GM23338 (cell line): Measurements from ENCODE around the gene DPF3. TPM values are rescaled to one million over a fixed set of nuclear protein-coding genes. Genes with fewer than 3 reads are reported as not detected.
A peak's percentile ranks its signal among the peaks of the same experiment; 100 is the strongest.

Experiments
- ATAC-seq: fragments of 200-7000 bp; cut with Tn5 transposase; 3 replicates; pipeline ENCODE4 v1.9.1; 2020
- DNase-seq: peaks from one replicate; pipeline ENCODE4 v3.0.0-alpha.2; 2015; ENCODE audit warnings: low spot score
- H2AFZ ChIP-seq: fragments of 200-600 bp; sonication (generic); 2 replicates; pipeline ENCODE4 v1.8.0; 2016; ENCODE audit warnings: antibody characterized with exemption, mild to moderate bottlenecking, moderate library complexity
- H3F3A ChIP-seq: fragments of 200-600 bp; sonication (generic); replicated peaks from 2 replicates; pipeline ENCODE4 v1.8.0; 2017; ENCODE audit warnings: antibody characterized with exemption, mixed run types, low read depth
- H3K27ac ChIP-seq: fragments of 200-600 bp; sonication (generic); 2 replicates; pipeline ENCODE4 v1.6.1; 2016; ENCODE audit warnings: low read depth
- H3K27me3 ChIP-seq: fragments of 200-600 bp; sonication (generic); 2 replicates; pipeline ENCODE4 v1.8.0; 2016; ENCODE audit warnings: mild to moderate bottlenecking, mixed run types, moderate library complexity; ENCODE audit not compliant: insufficient read depth
- H3K36me3 ChIP-seq: fragments of 200-600 bp; sonication (generic); 2 replicates; pipeline ENCODE4 v1.8.0; 2016; ENCODE audit warnings: mild to moderate bottlenecking; ENCODE audit not compliant: insufficient read depth
- H3K4me1 ChIP-seq: fragments of 200-600 bp; sonication (generic); 2 replicates; pipeline ENCODE4 v1.8.0; 2016; ENCODE audit warnings: mild to moderate bottlenecking, moderate library complexity; ENCODE audit not compliant: insufficient read depth
- H3K4me2 ChIP-seq: fragments of 200-600 bp; sonication (generic); 2 replicates; pipeline ENCODE4 v1.7.1; 2017; ENCODE audit warnings: mixed run types
- H3K4me3 ChIP-seq: fragments of 200-600 bp; sonication (generic); 2 replicates; pipeline ENCODE4 v1.6.1; 2016; ENCODE audit warnings: mixed run types
- H3K79me2 ChIP-seq: fragments of 200-600 bp; sonication (generic); replicated peaks from 2 replicates; pipeline ENCODE4 v1.8.0; 2017; ENCODE audit warnings: mild to moderate bottlenecking; ENCODE audit not compliant: insufficient read depth
- H3K9me2 ChIP-seq: fragments of 200-600 bp; sonication (generic); 2 replicates; pipeline ENCODE4 v1.8.0; 2017; ENCODE audit not compliant: insufficient read depth
- H4K20me1 ChIP-seq: fragments of 200-600 bp; sonication (generic); replicated peaks from 2 replicates; pipeline ENCODE4 v1.8.0; 2017; ENCODE audit warnings: mild to moderate bottlenecking; ENCODE audit not compliant: insufficient read depth
- H3K27ac Mint-ChIP-seq: 2 replicates; pipeline ENCODE4 v1.8.0; 2020; ENCODE audit warnings: inconsistent platforms, mild to moderate bottlenecking, moderate library complexity, mixed read lengths
- H3K27me3 Mint-ChIP-seq: 3 replicates; pipeline ENCODE4 v1.8.0; 2022; ENCODE audit warnings: low read depth, mild to moderate bottlenecking, moderate library complexity, mixed read lengths, inconsistent platforms; ENCODE audit not compliant: insufficient read depth, poor library complexity
- H3K36me3 Mint-ChIP-seq: 3 replicates; pipeline ENCODE4 v1.8.0; 2021; ENCODE audit warnings: low read depth, mild to moderate bottlenecking, inconsistent platforms, moderate library complexity, mixed read lengths
- H3K4me1 Mint-ChIP-seq: 3 replicates; pipeline ENCODE4 v1.8.0; 2020; ENCODE audit warnings: mild to moderate bottlenecking, inconsistent platforms, mixed read lengths
- H3K4me3 Mint-ChIP-seq: 3 replicates; pipeline ENCODE4 v1.8.0; 2021; ENCODE audit warnings: moderate library complexity, mild to moderate bottlenecking, inconsistent platforms, mixed read lengths
- H3K9me3 Mint-ChIP-seq: 3 replicates; pipeline ENCODE4 v1.8.0; 2020; ENCODE audit warnings: moderate library complexity, mild to moderate bottlenecking, inconsistent platforms, mixed read lengths
- CTCF ChIP-seq, 2 experiments: fragments of 200-600 bp in 1 of 2; sonication (generic) in 1 of 2; conservative IDR thresholded peaks; 2 replicates each; pipeline versions ENCODE4 v1.5.1 to v1.6.1; 2016 to 2017; ENCODE audit warnings: antibody characterized with exemption in 2 of 2, low read depth in 2 of 2, mild to moderate bottlenecking in 2 of 2, moderate library complexity in 1 of 2
- EZH2 ChIP-seq: fragments of 200-600 bp; sonication (generic); IDR thresholded peaks from one replicate; pipeline ENCODE4 v1.8.0; 2017; ENCODE audit warnings: antibody characterized with exemption, mild to moderate bottlenecking, low read depth; ENCODE audit not compliant: unreplicated experiment
- JUNB ChIP-seq: IDR thresholded peaks from one replicate; pipeline ENCODE4 v1.6.1; 2016; ENCODE audit warnings: antibody characterized with exemption; ENCODE audit not compliant: unreplicated experiment
- REST ChIP-seq: IDR thresholded peaks from one replicate; pipeline ENCODE4 v1.6.1; 2018; ENCODE audit warnings: antibody characterized with exemption; ENCODE audit not compliant: unreplicated experiment
- ZNF114 ChIP-seq: fragments of 250-450 bp; sonication (Bioruptor Pico); IDR thresholded peaks from 2 replicates; pipeline ENCODE4 v1.5.0; 2020; ENCODE audit warnings: mild to moderate bottlenecking, moderate library complexity
- polyA plus RNA-seq: library from polyadenylated mRNA; unstranded; fragments of >200 nt; fragmentation: Nextera tagmentation; extraction: Ambion mirVana; gene quantifications from 2 replicates; pipeline ENCODE4 v1.2.1, GENCODE V29; 2016
- total RNA-seq: library from RNA; depleted of rRNA; stranded (reverse); fragments of >200 nt; shearing (Covaris generic); gene quantifications from 2 replicates; pipeline ENCODE4 v1.2.3, GENCODE V29; 2014

DPF3 gene
- total and polyA plus RNA-seq, 2 experiments from 2014 or later, result 0.18 to 1.0 TPM

GRCh38 chr14:72708708-72709475 is 185.0 kb downstream of the DPF3 start:
- peaks cover 5% of the 10 kb centered on the region; the same call in 2 of the 3 replicates for H3K9me3 Mint-ChIP-seq
- DNase-seq, result peak; percentile 46
- no peaks in the 10 kb centered on the region; the same call in 2 of the 3 replicates for H3K36me3 Mint-ChIP-seq
- Histone ChIP-seq H3K4me1 (no peaks in the 10 kb centered on the region; the same call in 1 of the 2 replicates), H3K27ac (no peak overlapping the region), H2AFZ (no peak overlapping the region; the same call in 1 of the 2 replicates), H3K9me2 (no peaks in the 10 kb centered on the region), H3F3A (no peaks in the 10 kb centered on the region), H3K27me3 (no peaks in the 10 kb centered on the region), H3K36me3 (no peaks in the 10 kb centered on the region), H3K79me2 (no peaks in the 10 kb centered on the region), H3K4me2 (no peak overlapping the region), H4K20me1 (no peaks in the 10 kb centered on the region), H3K4me3 (no peak overlapping the region)
- no peak overlapping the region for H3K27ac Mint-ChIP-seq
- ATAC-seq, result peak; percentile 90
- peak in 1 of 2 experiments; percentile 50; a peak in 2 of 4 replicates for TF ChIP-seq CTCF (conservative IDR thresholded peaks at IDR 0.05; ENCODE audit: low read depth in 2 of 2)
- no peak for TF ChIP-seq EZH2
- peaks cover 17% of the 10 kb centered on the region for H3K4me1 Mint-ChIP-seq
- peaks cover 14% of the 10 kb centered on the region for H3K27me3 Mint-ChIP-seq
- no peak overlapping the region for H3K4me3 Mint-ChIP-seq

- Mint-ChIP-seq H3K4me3 (no peak overlapping the region), H3K9me3 (peaks cover 5% of the 10 kb centered on the region; the same call in 2 of the 3 replicates), H3K27ac (no peak overlapping the region), H3K36me3 (no peaks in the 10 kb centered on the region), H3K27me3 (peaks cover 14% of the 10 kb centered on the region), H3K4me1 (peaks cover 20% of the 10 kb centered on the region)
- Histone ChIP-seq H3K79me2 (no peaks in the 10 kb centered on the region), H3K4me3 (no peak overlapping the region), H3K27ac (no peak overlapping the region), H2AFZ (no peak overlapping the region; the same call in 1 of the 2 replicates), H4K20me1 (no peaks in the 10 kb centered on the region), H3K9me2 (no peaks in the 10 kb centered on the region), H3K36me3 (no peaks in the 10 kb centered on the region), H3K27me3 (no peaks in the 10 kb centered on the region), H3K4me1 (no peaks in the 10 kb centered on the region; the same call in 1 of the 2 replicates), H3F3A (no peaks in the 10 kb centered on the region), H3K4me2 (no peak overlapping the region)
- DNase-seq (no peak), ATAC-seq (peak; percentile 20; the same call in 2 of the 3 replicates)
- TF ChIP-seq JUNB (no peak), CTCF (conservative IDR thresholded peaks at IDR 0.05; ENCODE audit: low read depth in 2 of 2) (no peak), REST (no peak), ZNF114 (no peak)
These were observed 185.7 kb downstream of the DPF3 start for GRCh38 chr14:72708222-72708621.
